Measurements from ENCODE around the gene VWF.

The VWF gene

DNA sequence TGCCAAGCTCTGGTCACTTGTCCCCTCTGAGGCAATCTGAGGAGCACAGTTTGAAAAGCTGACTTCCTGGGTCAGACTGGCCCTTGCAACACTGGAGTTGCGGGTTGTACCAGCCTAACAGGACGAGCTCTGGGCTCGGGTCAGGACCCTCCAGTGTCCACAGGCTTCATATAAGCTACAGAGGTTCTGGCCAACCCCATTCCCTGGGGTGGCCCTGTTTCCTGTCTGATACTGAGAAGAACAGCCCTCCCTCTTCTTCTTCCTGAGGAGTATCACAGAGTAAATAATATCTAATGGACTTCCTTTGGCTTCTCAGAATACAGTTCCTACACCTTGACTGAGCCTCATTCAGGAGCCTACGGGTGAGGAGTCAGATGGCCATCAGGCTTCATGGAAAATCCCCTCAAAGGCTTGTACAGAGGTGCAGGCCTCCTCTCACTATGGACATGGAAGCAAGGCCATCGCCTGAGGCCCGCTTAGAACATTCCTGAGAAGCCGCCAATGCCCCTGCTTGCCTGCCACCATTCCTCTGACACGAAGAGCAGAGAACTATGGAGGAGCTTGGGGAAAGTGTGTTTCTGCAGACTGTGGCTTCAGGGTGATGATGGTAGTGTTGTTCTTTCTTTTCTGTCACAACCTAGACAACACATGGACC is 150.9 kb downstream of the VWF start:
- DNase-seq = no peak

- DNase-seq = no peak
These were observed 152.1 kb downstream of the VWF start for GRCh38 chr12:5972387-5972786.

DNA sequence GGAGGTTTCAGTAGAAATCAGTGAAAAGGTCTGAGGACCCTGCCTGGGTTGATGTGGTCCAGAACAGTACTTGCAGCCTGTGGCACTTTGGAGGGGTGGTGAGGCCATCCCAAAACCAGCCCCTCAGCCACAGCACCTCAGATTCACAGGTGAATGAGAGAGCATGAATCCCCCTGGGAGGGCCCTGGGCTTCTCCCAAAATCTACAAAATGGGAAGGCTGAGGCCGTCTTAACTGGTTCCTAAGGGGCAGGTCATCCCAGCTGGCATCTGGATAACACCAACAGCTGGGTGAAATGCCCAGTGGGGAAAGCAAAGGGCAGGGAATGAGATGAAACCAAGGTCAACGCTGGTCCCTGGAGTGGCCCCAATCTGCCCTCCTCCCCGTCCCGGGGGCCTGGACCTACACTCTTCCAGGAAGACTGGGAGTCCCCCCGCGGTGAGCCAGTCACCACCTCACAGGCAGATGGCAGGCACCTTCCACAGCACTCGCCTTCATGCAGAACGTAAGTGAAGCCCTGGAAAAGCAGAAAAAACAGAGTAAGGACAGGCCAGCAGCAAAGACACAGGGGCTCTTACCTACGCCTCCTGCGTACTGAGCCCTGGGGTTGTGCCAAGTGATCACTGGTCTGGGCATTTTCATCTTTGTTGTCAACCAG is 153.1 kb downstream of the VWF start:
- DNase-seq = no peak

DNA sequence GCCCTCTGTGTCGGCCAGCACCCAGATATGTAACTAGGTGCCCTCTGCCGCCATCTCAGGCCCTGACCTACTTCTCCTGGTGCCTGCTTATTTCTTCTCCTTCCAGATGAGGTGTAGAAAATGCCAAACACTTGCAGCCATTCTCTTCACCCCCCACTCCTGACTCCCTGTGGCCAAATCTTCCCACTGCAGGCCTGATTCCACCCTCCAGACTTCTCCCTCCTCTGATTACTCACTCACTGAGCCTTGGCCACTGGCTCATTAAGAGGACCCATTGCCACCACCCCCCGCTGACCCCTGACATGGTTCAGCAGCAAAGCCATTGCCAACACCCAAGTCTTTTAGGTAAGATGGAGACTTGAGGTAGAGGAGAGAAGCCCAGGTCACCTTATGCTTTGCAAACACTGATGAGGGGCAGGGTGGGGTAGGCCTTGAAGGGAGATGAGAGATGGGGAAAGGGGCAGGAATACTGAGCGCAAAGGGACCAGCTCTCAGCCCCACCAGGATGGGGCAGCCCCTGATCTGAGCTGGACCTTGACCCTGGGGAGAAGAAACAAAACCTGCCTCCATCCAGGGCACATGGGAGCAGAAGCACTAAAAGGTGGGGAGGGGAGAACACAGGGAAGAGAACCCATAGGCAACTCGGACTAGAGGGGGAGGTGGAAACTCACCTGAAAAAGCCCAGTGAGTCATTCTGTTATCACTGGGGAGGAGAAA is 154.3 kb downstream of the VWF start:
- DNase-seq = no peak

- DNase-seq = no peak
These were observed 155.1 kb downstream of the VWF start for GRCh38 chr12:5969156-5969973.

DNA sequence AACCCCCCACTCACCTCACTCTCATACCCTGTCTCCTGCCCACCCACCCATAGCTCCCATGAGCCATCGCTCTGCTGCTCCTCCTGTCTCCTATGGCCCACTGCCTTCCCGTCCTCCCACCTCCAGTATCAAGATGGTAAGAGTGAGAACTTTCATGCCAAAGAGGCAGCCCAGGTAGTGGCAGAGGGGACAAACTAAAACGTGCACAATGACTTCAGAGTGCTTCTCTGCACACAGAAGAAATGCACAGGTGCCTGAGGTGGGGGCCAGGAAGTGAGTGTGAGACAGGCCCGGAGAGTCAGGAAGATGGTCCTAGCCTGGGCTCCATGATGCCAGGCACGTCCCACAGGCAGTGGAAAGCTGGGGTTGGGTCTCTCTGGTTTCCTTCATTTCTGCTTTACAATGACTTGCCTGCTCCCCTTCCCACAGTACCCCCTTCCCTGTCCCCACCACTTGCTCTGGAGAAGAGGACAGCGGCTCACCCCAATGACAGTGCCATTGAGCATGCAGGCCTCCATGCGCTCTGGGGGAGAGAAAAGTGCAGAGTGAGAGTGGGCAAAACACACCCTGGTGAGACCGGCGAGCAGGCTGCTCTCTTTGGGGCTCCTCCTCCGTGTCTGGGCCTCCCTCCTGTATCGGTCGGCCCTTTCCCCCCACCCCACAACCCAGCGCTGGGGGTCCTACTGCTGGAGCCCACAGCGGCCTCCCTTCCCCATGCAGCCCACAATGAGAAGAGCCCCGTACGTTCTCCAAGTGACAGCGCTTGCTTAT is 156.6 kb downstream of the VWF start:
- no peak for DNase-seq

DNA sequence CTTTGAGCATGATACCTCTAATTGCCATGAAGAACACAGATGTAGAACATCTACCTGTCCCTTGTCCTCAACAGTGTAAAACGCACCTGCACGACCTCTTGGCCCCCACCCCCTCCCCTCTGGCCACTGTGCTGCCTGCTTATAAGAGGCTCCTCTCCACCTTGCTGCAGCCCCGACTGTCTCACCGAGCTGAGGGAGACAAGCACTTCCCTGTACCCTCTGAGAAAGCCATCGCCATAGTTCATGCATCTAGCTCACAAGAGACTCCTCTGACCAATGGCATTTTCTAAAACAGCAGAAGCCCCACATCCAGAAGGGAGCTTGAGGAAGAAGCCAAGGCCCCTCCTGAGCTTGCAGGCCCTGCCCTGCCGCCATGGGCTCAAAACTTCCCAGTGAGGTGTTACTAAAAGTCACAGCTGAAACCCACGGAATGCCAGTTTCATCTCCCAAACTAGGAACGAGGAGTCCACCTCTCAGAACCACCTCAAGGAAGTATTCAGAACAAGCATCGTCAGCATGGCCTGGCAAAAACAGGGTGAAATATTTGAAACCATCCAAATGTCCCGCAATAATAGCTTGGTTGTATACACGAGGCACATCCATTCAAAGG is 157.9 kb downstream of the VWF start:
- no peak for DNase-seq

DNA sequence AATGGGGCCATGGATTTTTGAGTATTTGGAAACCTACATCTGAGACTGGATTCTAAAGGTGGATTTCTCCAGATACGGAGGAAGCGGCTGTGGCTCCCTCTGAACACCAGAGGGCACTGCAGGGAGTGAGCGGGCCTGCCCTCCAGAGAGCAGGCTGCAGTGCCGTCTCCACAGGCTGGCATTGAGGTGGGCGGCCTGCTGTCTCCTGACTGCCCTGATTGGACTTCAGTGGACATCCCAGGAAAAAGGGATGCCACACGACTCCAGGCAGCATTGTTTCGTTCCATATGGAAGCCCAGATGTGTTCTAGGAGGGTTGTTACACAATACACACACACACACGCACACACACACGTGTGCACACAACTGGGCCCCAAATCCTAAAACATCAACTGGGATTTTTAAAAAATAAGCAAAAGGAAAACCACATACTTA is 158.5 kb downstream of the VWF start:
- no peak for DNase-seq

- no peak for DNase-seq
These were observed 159.3 kb downstream of the VWF start for GRCh38 chr12:5964913-5965900.

GRCh38 chr12:5963515-5963914 is 161.0 kb downstream of the VWF start:
- no peak for DNase-seq

DNA sequence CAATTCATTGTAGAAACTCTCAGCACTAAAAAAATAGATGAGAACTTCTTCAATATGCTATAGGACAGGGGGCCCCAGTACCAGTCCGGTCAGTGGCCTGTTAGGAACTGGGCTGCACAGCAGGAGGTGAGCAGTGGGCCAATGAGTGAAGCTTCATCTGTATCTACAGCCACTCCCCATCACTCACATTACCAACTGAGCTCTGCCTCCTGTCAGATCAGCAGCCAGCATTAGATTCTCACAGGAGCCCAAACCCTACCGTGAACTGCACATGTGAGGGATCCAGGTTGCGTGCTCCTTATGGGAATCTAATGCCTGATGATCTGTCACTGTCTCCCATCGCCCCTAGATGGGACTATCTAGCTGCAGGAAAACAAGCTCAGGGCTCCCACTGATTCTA is 163.7 kb downstream of the VWF start:
- DNase-seq = no peak

- no peak for DNase-seq
These were observed 167.5 kb downstream of the VWF start for GRCh38 chr12:5956987-5957386.

- no peak for DNase-seq
These were observed 169.8 kb downstream of the VWF start for GRCh38 chr12:5954661-5955060.

- DNase-seq = no peak
These were observed 170.5 kb downstream of the VWF start for GRCh38 chr12:5953835-5954586.

DNA sequence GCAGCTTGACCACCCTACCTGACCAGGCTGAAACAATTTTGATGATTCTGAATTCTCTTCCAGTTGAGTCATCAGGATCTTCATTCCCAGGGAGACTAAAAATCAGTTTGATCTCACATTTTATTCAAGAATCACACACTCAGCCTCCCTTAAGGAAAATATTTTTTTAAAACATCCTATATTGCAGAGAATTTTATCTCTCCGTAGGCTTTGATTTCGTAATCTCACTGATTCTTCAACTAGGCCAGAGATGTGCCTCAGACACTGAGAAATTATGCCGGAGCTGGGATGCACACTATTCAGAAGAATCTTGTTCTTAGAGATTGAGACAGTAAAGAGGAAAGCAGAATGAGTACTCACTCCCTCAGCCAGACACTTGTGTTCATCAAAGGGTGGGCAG is 172.4 kb downstream of the VWF start:
- no peak for DNase-seq

DNA sequence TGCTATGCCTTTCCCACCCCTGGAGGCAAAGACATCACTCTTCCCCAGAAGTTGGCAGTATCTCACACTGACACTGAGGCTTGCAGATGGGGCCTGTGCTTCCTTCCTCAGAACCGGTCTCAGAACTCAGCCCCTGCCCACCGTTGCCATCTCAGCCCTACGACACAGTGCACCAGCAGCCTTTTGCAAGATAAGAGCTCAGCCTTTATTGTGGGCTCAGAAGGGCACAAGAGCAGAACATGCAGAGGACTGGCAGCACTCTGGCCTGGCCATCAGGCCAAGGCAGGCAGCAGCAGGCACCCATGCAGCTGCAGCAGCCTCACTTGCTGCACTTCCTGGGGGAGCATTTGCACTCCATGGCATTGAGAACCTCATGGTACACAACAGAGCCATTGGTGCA is 175.8 kb downstream of the VWF start:
- no peak for DNase-seq

DNA sequence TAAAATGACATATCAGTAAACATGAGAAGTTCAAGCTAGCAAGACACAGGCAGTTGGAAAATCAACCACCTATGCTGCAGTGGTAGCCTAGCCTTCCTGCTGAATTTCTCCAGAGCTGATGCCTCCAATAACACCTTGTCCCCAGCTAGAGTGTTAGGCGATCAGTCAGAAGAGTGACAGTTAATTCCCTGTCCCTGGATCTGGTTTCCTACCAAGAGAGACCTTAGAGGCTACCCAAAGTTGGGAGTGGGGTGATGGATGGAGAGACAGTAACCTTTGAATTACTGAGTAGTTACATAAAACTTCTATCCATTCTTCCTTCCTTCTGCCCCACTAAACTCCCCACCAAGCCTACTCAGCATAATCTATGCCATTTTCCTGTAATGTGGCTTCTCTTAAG is 177.5 kb downstream of the VWF start:
- DNase-seq = no peak

GRCh38 chr12:5946388-5946787 is 178.1 kb downstream of the VWF start:
- DNase-seq = no peak

DNA sequence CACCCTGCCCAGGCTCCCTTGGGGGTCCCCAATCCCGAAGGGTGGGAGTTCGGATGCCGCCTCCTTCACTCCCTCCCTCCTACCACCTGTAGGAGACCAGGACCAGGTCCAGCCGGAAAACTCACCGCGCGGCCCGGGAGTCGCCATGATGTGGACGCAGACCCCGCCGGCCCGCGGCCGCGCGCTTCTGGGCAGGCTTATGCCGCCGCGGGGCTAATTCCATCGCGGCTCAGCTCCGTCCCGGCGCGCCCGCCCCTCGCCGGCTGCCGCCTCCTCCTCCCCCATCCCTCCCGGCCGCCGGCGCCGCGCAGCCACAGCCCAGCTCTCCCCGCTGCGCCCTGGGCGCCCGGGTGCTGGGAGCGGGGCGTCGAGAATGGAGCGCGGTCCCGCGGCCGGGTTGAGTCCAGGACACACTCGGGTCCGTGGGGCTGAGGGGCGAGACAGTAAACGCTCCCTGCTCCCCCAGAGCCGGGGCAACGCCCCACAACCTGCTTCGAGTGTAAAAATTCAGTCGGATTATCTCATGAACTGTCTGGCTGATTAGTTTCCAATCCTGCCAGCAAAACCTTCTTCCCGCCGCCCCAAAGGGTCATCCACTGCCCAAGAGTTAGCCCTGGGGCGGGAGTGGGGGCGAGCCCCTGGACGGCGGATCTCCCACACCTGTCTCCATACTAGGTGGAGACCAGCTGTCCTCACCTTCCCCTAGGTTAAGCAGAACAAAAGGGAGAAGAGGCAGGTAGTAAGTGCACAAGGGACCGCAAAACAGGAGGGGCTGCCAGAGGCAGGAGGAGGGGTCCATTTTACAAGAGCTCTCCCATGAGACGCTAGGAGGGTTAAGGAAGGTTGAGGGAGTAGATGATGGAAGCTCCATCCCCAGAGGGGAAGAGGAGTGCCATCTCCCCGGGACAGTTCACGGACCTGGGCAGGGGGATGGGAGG is 179.1 kb downstream of the VWF start, which contains the start of gene ANO2:
Gene ANO2, minus strand, starts transcription at position 189 of the 938 bp plus-strand sequence. Its CDS starts 42 bp downstream, at position 147.
- no peak for DNase-seq
